H1 (cell line): ENCODE results near the gene LRRC14B. TPM values are rescaled to one million over a fixed set of nuclear protein-coding genes. Genes with fewer than 3 reads are reported as not detected.

Experiments used
- CHD2 ChIP-seq: IDR thresholded peaks from 2 replicates; pipeline ENCODE4 v1.6.1; 2012; ENCODE audit warnings: low read length, improper control_type of control experiment
- EZH2 ChIP-seq: fragments of 200-600 bp; sonication (generic); IDR thresholded peaks from 2 replicates; pipeline ENCODE4 v1.7.1; 2012; ENCODE audit warnings: low read depth, mild to moderate bottlenecking, moderate library complexity, low read length, inconsistent platforms; ENCODE audit not compliant: severe bottlenecking
- GTF2F1 ChIP-seq: IDR thresholded peaks from 2 replicates; pipeline ENCODE4 v1.6.1; 2012; ENCODE audit warnings: low read depth, low read length, improper control_type of control experiment, borderline replicate concordance
- NRF1 ChIP-seq: IDR thresholded peaks from 2 replicates; pipeline ENCODE4 v1.6.1; 2011; ENCODE audit warnings: mild to moderate bottlenecking, low read depth, low read length, improper control_type of control experiment
- PHF8 ChIP-seq: fragments of 200-600 bp; sonication (generic); conservative IDR thresholded peaks from 2 replicates; pipeline ENCODE4 v1.7.1; 2012; ENCODE audit warnings: low read depth, mild to moderate bottlenecking, inconsistent platforms, low read length, moderate library complexity
- POLR2A ChIP-seq, 2 experiments: IDR thresholded peaks; 1 replicate in 1 of 2; 2 replicates in 1 of 2; pipeline ENCODE4 v1.6.1; 2011; ENCODE audit warnings: low read depth in 2 of 2, low read length in 2 of 2, mild to moderate bottlenecking in 2 of 2; ENCODE audit errors: control extremely low read depth in 1 of 2
- POU5F1 ChIP-seq: IDR thresholded peaks from 2 replicates; pipeline ENCODE4 v1.6.1; 2011; ENCODE audit warnings: low read depth, mild to moderate bottlenecking, low read length, moderate library complexity
- RAD21 ChIP-seq, 2 experiments: IDR thresholded peaks in 1 of 2; conservative IDR thresholded peaks in 1 of 2; 2 replicates each; pipeline ENCODE4 v1.6.1; 2011; ENCODE audit warnings: low read depth in 2 of 2, low read length in 2 of 2, improper control_type of control experiment in 1 of 2, inconsistent platforms in 1 of 2, mild to moderate bottlenecking in 1 of 2, moderate library complexity in 1 of 2
- SIN3A ChIP-seq, 2 experiments: IDR thresholded peaks in 1 of 2; conservative IDR thresholded peaks in 1 of 2; 2 replicates each; pipeline ENCODE4 v1.6.1; 2011 to 2012; ENCODE audit warnings: low read length in 2 of 2, improper control_type of control experiment in 1 of 2, low read depth in 1 of 2, mild to moderate bottlenecking in 1 of 2
- polyA plus RNA-seq, 7 experiments: library from polyadenylated mRNA; depleted of rRNA in 3 of 7; stranded (reverse) in 5 of 7; unstranded in 2 of 7; fragments of >200 nt in 5 of 7; fragments of 200-250 nt in 2 of 7; gene quantifications; 1 replicate in 5 of 7; 2 replicates in 1 of 7; 4 replicates in 1 of 7; pipeline versions ENCODE4 v1.2.1 to v1.2.3, GENCODE V29; 2011 to 2013; ENCODE audit warnings: missing spikeins in 2 of 7, mixed read lengths in 2 of 7
- total RNA-seq: library from RNA; stranded (reverse); fragmentation: NEBNext Ultra II Directional; extraction: Animal tissue kit (Norgen Biotek cat#: 25700); gene quantifications from 2 replicates; pipeline ENCODE4 v1.2.1, GENCODE V29; 2021
- TF ChIP-seq, protein P1 (sequence below): fragments of 300-600 bp; sonication (generic); IDR thresholded peaks from 2 replicates; pipeline ENCODE4 v1.7.1; 2012; ENCODE audit warnings: low read length, moderate library complexity, mild to moderate bottlenecking, inconsistent platforms; ENCODE audit not compliant: insufficient replicate concordance

The LRRC14B gene
- total and polyA plus RNA-seq, 2 of the 8 experiments (the other 6 are each of a cell fraction or from before 2014, with no cell fraction given), result not detected

- TF ChIP-seq, protein P1, sequence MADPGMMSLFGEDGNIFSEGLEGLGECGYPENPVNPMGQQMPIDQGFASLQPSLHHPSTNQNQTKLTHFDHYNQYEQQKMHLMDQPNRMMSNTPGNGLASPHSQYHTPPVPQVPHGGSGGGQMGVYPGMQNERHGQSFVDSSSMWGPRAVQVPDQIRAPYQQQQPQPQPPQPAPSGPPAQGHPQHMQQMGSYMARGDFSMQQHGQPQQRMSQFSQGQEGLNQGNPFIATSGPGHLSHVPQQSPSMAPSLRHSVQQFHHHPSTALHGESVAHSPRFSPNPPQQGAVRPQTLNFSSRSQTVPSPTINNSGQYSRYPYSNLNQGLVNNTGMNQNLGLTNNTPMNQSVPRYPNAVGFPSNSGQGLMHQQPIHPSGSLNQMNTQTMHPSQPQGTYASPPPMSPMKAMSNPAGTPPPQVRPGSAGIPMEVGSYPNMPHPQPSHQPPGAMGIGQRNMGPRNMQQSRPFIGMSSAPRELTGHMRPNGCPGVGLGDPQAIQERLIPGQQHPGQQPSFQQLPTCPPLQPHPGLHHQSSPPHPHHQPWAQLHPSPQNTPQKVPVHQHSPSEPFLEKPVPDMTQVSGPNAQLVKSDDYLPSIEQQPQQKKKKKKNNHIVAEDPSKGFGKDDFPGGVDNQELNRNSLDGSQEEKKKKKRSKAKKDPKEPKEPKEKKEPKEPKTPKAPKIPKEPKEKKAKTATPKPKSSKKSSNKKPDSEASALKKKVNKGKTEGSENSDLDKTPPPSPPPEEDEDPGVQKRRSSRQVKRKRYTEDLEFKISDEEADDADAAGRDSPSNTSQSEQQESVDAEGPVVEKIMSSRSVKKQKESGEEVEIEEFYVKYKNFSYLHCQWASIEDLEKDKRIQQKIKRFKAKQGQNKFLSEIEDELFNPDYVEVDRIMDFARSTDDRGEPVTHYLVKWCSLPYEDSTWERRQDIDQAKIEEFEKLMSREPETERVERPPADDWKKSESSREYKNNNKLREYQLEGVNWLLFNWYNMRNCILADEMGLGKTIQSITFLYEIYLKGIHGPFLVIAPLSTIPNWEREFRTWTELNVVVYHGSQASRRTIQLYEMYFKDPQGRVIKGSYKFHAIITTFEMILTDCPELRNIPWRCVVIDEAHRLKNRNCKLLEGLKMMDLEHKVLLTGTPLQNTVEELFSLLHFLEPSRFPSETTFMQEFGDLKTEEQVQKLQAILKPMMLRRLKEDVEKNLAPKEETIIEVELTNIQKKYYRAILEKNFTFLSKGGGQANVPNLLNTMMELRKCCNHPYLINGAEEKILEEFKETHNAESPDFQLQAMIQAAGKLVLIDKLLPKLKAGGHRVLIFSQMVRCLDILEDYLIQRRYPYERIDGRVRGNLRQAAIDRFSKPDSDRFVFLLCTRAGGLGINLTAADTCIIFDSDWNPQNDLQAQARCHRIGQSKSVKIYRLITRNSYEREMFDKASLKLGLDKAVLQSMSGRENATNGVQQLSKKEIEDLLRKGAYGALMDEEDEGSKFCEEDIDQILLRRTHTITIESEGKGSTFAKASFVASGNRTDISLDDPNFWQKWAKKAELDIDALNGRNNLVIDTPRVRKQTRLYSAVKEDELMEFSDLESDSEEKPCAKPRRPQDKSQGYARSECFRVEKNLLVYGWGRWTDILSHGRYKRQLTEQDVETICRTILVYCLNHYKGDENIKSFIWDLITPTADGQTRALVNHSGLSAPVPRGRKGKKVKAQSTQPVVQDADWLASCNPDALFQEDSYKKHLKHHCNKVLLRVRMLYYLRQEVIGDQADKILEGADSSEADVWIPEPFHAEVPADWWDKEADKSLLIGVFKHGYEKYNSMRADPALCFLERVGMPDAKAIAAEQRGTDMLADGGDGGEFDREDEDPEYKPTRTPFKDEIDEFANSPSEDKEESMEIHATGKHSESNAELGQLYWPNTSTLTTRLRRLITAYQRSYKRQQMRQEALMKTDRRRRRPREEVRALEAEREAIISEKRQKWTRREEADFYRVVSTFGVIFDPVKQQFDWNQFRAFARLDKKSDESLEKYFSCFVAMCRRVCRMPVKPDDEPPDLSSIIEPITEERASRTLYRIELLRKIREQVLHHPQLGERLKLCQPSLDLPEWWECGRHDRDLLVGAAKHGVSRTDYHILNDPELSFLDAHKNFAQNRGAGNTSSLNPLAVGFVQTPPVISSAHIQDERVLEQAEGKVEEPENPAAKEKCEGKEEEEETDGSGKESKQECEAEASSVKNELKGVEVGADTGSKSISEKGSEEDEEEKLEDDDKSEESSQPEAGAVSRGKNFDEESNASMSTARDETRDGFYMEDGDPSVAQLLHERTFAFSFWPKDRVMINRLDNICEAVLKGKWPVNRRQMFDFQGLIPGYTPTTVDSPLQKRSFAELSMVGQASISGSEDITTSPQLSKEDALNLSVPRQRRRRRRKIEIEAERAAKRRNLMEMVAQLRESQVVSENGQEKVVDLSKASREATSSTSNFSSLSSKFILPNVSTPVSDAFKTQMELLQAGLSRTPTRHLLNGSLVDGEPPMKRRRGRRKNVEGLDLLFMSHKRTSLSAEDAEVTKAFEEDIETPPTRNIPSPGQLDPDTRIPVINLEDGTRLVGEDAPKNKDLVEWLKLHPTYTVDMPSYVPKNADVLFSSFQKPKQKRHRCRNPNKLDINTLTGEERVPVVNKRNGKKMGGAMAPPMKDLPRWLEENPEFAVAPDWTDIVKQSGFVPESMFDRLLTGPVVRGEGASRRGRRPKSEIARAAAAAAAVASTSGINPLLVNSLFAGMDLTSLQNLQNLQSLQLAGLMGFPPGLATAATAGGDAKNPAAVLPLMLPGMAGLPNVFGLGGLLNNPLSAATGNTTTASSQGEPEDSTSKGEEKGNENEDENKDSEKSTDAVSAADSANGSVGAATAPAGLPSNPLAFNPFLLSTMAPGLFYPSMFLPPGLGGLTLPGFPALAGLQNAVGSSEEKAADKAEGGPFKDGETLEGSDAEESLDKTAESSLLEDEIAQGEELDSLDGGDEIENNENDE, result no peak
- TF ChIP-seq POU5F1 (no peak), EZH2 (no peak), PHF8 (no peak), GTF2F1 (no peak), SIN3A (conservative IDR thresholded peaks at IDR 0.05 in 1 of 2, IDR thresholded peaks at IDR 0.05 in 1 of 2; ENCODE audit: low read depth in 1 of 2, low read length in 2 of 2) (no peak), RAD21 (IDR thresholded peaks at IDR 0.05 in 1 of 2, conservative IDR thresholded peaks at IDR 0.05 in 1 of 2; ENCODE audit: low read depth in 2 of 2, low read length in 2 of 2) (no peak), NRF1 (no peak), POLR2A (IDR thresholded peaks at IDR 0.05; ENCODE audit: control extremely low read depth in 1 of 2, low read depth in 2 of 2, low read length in 2 of 2) (no peak), CHD2 (no peak)
Observed at GRCh38 chr5:189976-190365, 1.3 kb upstream of the LRRC14B start (continued).
